GM21786 (cell line): ENCODE results near the gene COPS8.

Experiments used
- ATAC-seq: cut with Tn5 transposase; IDR thresholded peaks from one replicate; pipeline ENCODE4 v1.9.1; 2021; ENCODE audit not compliant: unreplicated experiment

The COPS8 gene

DNA sequence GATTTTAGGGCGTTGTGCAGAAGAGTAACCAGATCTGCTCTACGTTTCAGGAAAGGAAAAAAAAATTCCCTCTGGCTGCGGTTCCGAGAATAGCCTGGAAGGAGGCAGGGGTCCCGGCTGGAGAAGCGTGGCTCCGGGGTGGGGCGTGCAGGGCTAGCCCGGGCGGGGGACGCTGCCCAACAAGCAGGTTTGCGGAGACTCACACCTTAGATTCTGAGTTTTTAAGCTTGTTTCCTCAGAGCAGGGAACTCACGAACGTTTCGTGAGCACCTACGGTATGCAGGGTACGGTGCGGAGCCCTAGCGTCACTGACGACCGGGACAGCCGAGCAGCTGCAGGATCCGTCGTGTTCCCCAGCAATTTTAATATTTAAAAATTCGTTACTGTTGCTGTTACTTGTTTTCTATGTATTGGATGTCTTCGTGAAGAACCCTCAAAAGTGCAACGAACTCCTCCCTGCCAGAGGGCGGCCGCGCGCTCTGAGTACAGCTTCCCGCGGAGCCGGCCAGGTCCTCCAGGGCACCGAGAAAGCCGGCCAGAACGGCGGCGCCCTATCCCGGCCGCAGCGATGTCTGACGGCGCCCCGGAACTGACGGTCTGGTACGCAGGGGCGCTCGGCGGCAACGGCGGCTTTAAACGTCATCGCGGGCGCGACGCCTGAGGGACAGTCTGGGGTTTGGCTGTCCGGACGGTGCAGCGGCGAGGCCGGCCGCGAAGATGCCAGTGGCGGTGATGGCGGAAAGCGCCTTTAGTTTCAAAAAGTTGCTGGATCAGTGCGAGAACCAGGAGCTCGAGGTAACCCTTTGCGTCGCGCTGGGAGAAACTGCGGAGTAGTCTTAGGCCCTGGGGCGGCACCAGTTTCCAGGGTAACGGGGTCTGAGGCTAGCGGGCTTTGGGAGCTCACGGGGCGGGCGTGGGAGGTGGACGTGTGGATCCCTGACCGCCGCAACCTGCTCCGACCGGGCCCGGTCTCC is at the start of gene COPS8:
COPS8 (plus strand) TSS at position 642 of the 974 bp plus-strand sequence; CDS start at position 718, 76 bp downstream.
- peak; percentile 99 for ATAC-seq

DNA sequence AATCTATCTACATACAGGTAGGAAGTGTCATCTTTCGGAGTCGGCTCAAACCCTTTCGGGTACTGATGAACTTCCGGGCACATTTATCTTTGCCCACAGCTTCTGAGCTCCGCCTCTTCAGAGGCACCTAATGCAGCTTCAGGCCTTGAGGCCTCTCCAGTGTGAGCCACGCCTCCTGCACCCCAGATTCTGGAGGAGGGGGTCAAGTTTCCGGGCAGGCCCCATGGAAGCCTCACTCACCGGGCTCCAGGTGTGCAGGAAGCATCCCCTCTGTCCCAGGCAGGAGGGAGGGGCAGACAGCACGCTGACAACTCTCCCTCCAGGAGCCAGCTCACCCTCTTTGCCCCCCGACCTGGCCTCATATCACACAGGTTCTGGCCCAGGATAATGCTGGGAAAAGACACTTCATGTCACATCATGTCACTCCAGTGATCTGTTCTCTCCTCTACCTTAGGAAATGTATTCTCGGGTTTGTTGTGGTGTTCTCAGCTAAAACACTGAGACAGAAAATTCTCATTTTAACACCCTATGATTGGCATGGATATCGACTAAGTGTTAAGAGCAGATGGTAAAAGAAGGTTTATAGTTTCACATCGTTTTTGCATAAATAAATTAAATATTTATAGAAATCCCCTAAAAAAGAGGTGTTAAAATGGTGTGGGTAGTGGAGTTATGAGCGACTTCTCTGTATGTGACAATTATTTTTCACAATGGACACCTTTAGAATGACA is 46.2 kb upstream of the COPS8 start:
- no peak for ATAC-seq

DNA sequence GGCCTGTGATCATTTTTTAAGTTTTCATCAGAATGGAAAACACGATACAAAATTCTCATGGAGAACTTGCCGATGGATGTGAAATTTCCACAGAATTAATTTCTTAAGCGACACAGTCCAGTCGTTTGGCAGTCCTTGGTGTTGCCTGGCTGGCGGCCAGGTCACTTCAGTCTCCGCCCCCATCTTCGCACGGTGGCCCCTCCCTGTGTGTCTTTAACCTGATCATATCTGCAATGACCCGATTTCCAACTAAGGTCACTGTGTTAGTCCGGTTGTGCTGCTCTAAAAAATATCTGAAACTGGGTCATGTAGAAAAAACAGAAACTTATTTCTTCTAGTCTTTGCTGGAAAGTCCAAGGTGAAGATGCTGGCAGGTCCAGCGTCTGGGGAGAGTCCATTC is 44.5 kb upstream of the COPS8 start:
- ATAC-seq = no peak

DNA sequence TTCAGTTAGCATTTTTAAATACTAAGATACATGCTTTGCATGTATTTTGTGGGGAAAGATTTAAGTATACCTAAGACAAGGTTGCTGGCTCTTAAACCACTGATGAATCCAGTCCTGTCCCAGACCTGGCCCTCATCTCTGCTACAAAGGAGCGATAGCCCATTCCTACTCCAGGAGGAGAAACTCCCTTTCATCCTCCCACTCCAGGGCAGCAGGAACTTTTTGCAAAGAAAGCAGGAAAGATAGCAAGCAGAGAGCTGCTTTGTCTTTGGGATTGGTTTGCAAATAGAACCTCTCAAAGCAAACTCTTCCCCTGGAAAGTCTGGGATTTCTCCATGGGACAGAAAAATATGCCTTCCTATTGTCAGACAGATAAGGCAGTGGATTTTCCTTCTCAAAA is 43.6 kb upstream of the COPS8 start:
- ATAC-seq = no peak

DNA sequence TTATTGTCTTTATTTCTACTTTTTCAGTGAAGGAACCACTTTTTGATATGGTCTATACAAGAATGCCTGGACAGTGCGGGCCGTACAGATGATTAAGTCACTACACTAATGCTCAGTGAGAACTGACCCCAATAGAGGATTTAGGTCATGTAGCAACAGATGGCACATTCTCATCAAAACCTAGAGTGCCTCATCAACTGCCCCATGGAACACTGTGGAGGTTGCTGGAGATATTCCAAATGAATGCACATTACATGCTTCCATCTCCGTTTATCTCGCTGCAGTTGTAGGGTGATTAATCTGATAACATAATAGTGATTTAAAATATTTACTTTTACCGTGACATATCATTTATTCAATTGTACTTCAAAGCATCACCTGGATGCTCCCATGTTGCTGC is 41.8 kb upstream of the COPS8 start:
- no peak for ATAC-seq

DNA sequence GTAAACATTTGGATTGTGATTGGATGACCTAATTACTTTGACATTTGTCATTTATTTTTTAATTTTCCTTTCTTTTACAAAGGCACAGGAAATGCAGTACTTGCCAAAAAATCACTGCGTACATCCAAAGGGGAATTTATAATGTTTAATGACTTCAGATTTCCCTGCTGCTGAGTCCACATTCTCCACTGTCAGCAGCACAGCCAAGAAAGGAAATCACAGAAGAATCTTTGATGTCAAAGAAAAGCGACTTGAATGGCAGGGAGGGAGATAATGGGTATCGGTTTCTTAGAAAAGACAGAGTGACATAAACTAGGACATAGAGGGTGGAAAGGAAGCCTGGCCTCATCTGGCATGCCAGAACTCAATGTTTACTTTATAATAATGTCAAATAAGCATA is 41.4 kb upstream of the COPS8 start:
- ATAC-seq = no peak

DNA sequence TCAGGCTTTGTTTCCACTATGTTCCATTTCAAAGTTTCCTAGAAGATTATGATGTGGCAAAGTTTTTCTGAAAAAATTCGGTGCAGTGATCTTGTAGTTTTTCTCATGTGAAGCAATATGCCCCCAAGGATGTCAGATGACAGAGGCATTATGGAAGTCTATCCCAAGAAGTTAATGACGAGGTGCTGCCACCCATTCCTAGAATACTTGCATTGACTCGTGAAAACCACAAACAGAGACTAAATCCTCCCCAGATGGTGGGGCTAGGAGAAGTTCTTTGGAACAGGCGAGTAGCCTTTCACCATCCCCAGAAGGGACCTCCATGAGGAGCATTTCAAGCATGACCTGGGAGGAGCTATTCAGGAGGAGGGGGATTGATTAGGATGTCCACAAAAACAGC is 40.2 kb upstream of the COPS8 start:
- ATAC-seq = no peak

DNA sequence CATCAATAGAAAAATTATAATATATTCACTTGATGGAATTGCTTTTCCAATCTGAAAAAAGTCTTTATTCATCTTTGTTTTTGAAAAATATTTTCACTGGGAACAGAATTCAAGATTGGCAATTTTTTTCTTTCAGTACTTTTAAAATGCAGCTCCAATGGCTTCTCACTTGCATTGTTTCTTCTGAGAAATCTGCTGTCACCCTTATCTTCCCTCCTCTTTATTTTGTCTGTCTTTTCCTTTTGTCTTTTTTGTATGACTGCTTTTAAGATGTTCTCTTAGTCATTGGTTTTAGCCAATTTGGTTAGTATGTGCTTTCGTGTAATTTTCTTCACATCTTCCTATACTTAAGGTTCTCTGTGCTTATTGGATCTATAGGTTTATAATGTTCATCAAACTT is 37.1 kb upstream of the COPS8 start:
- ATAC-seq = no peak

DNA sequence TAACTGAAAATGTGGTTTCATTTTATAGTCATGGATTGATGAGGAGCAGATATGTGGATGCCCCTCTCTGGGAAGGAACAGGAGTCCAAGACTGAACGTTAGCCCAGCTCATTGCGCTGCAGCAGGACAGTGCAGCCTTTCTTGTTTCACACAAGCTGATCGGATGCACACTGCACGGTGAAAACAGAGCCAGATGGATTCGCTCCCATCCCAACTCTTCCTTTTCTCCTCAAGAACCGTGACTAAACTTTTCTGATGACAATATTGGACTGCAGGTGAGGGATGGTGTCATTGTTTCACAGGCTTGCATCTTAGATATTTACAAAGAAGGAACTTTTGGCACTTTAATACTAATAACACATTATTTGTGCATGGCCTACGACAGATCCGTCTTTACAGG is 33.8 kb upstream of the COPS8 start:
- no peak for ATAC-seq

DNA sequence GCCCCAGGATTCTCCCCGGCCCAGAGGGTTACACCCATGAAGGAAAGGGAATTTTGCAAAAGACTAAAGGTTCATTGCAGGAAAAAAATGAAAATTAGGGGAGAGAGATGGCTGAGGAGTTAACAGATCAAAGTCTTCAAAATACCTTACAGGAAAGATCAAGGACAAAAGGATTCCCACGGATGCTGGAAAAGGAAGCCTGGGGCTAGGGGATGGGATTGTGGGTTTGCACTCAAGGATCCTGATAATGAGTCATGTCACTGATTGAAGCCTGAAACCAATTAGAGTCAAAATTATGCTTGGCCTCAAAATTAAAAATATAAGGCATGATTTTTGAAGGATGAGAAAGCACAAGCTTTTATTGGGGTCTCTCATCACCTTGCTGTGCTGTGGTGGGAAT is 32.6 kb upstream of the COPS8 start:
- no peak for ATAC-seq

DNA sequence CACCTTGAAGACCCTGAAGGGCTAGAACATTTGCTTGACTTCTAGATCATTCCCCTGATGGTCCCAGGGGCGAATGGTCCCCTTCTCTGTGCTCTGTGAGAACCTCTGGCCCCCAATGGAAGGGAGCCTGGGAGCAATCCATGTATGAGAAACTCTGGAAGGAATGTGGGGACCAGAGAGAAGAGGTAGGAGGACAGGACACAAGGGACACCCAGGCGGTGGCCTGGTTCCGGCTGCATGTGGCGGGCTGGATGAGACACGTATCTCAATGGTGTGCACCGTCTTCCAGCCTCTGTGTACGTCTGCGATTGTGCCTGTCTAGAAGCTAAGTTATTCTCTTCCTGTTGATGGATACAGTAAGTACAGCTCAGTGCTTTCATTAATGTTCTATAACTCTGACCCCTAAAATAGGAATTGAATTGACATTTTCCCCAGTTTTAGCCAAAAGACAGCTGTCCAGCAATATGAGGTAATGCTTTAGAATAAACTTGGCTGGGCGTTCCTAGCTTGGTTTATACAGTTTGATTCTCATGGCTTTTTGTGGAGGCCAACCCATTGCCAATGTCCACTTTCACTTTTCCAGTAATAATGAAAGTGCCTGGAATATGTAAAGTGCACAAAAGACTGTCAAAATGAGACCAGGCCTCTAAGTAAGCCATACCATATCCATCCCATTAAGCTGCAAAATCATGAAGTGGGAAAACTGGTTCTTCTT is 30.1 kb upstream of the COPS8 start:
- ATAC-seq = no peak

DNA sequence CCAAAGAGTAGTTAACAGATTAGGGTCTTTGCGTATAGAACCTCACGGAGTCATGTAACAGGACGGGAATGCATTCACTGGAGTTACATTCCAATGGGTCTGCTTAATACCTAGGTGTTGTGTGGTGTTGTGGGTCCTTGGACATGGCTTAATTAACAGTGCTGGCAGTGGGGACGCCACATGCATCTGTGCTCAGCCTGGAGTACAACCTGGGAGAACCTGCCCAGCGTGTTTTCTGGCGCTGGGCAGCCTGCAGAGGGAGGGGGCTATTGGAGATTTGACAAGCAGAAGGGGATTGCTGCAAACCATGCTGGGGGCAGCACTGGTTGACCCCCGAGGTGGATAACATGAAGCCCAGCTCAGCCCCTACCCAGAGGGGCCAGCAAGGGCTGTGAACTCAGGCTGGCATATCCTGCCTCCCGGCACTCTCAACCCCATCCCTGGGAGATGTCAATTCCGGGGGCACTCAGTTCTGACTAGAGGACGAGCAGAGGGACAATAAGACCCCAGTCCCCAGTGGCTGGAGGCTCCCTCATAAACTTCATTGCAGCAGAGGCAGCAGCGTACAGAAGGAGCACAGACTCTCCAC is 29.3 kb upstream of the COPS8 start:
- ATAC-seq = no peak

DNA sequence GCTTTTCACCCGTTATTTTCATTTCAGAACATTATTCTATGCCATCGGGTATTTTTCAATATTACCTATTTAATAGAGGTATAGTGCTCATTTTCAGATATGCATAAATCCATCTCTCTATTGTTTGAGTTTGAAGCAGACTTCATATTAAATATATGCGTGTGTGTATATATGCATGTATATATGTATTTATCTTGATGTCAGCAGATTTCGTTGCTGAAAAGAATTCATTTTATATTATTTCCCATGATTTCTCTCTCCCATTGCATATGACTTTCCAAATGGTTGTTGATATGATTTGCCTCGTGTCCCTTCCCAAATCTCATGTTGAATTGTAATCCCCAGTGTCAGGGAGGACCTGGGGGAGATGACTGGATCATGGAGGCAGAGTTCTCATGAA is 28.6 kb upstream of the COPS8 start:
- ATAC-seq = no peak

DNA sequence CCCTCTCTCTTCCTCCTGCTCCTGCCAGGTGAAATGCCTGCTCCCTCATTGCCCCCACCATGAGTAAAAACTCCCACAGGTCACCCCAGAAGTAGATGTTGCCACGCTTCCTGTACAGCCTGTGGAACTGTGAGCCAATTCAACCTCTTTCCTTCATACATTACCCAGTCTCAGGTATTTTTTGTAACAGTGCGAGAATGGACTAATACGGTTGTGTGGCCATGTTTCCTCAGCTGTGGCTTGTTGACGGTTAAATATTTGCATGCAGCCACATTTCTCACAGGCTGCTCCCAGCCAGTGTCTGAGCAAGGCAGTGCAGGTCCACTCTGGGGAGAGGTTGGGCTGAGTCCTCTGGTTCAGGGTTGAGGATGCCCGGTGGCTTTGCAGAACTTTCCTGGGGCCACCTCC is 27.8 kb upstream of the COPS8 start:
- ATAC-seq = peak; percentile 79

DNA sequence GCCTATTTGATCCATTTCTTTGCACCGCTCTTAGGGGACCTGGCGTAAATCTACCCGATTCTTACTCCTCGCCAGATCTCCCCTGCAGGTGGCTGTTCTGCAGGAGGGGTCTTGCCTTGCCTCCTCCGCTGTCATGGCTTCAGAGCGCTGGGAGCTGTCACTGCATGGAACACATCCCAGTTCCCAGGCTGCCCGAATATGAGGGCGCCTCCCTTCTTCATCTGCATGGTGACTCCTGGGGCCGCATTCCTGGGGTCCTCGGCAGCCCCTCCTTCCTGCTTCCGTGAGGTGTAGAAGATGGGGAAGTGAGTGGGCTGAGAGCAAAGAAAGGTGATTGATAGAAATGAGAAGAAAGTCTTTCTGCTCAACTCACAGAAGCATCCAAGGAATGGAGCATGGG is 27.3 kb upstream of the COPS8 start:
- ATAC-seq = no peak

DNA sequence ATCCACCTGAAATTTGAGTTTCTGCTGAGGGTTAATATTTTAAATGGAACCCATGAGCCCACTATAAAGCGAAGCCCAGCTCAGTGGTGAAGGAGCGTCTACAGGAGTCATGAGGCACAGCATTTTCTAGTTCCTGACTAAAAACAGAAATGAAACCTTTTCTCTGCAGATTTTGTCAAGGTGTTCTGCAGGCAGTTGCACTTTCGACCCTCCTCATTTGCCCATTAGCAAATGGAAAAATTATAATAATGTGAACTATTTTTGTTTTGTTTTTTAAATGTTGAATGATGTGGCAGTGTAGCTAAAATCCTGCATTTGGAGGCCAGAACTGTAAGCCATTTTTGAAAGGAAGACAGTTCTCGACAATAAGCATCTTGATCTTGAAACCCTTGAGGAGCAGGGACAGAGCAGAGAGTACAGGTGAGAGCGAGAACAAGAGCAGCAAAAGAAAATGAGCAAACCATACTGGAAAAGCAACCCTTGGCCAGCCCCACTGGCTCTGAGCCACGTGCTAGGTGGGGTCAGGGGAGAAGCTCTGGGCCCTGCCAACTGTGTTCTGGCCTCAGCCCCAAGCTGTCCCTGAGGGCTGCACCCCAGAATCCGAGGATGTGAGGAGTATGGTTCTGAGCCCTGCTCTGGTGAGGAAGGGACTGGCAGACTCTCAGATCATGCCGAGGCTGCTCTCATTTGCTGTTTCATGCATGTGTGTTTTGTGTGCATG is 26.4 kb upstream of the COPS8 start:
- peak; percentile 75 for ATAC-seq

DNA sequence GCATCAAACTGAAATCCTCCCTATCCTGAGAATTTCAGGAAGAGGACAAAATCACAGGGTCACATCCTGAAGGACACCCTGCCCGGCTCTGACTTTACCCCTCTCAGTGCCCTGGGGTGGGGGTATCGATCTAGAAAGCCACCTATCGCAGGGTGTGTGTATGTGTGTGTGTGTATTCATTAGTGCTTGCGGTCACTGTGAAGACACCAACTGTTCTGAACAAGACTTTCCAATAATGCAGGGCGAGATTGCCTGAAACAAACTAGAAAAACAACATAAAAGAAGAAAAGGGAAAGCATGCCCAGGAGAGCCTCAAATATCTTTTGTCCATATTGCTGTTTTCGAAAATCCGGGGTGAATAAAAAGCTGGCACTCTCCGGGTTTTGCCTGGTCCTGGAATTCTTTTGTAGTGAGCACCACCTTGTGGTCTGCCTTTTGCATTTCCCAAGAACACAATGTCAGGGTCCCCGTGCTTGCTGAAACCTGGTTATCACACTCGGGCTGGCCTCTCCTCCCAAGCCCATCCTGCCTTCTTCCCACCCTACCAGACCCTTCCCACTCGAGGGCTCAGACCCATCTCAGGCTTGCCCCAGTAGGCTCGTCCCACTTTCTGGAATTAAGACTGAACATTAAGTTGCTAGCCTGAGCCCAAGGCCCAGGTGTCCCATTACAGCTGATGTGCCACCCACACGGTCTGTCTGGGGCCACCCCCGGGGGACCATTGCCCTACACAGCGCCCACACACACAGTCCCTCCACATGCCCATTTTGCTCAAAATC is 25.0 kb upstream of the COPS8 start:
- no peak for ATAC-seq

DNA sequence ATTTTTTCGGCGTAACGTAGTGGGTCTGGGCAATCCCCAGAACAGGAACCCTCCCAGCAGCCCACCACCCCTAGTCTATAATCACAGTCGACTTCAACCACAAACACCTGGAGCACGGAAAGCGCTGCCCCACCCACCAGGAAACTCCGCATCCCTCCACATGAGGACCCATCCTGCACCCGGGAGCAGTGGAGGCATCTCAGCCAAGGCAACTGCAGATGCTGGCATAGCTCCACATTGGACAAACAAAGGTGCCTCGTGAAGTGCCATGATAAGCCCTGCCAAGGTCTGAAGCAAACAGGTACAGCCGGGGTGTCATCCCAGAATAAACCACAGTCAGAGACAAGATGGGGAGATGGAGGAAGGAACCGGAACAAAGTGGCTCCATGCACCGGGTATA is 24.3 kb upstream of the COPS8 start:
- ATAC-seq = no peak

DNA sequence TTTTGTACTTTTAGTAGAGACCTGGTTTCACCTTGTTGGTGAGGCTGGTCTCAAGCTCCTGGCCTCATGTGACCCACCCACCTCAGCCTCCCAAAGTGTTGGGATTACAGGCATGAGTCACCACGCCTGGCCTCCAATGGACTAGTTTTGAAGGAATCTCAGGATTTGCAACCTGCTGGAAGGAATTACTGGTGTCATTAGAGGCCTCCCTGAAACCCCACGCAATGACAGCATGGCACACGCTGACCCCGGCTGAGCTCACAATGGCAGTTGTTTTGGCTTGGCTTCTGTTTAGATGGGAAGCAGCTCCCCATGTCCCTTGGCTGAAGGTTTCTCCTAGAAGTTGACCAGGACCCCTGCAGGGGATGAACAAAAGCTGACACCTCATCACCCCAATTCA is 23.1 kb upstream of the COPS8 start:
- ATAC-seq = no peak
